ENCODE results near the gene SERPINB7.
A peak's percentile ranks its signal among the peaks of the same experiment; 100 is the strongest.
"Not testable (repeated sequence)": the region's sequence is repeated elsewhere in the genome, so short reads cannot be mapped to it uniquely, and the experiment has no call there.

SERPINB7 gene

GRCh38 chr18:63775166-63775730, at the start of gene SERPINB7:
Gene SERPINB7, plus strand, starts transcription at chr18:63775418. Its CDS starts 6,955 bp downstream, at chr18:63782373.
- DNase-seq = no peak

- no peak for DNase-seq
These were observed 49.3 kb upstream of the SERPINB7 start for GRCh38 chr18:63725682-63726480.

GRCh38 chr18:63730773-63731172, 44.4 kb upstream of the SERPINB7 start:
- no peak for DNase-seq

- no peak for DNase-seq
These were observed 44.0 kb upstream of the SERPINB7 start for GRCh38 chr18:63731215-63731614.

GRCh38 chr18:63736876-63737275, 38.3 kb upstream of the SERPINB7 start:
- no peak for DNase-seq

- peak; percentile 2 for DNase-seq
These were observed 33.4 kb upstream of the SERPINB7 start for GRCh38 chr18:63741769-63742168.

GRCh38 chr18:63747006-63747405, 28.2 kb upstream of the SERPINB7 start:
- DNase-seq = no peak

GRCh38 chr18:63749489-63749888, 25.7 kb upstream of the SERPINB7 start:
- DNase-seq = no peak

GRCh38 chr18:63752636-63753035, 22.6 kb upstream of the SERPINB7 start:
- DNase-seq = no peak

GRCh38 chr18:63753676-63754075, 21.5 kb upstream of the SERPINB7 start:
- no peak for DNase-seq

- DNase-seq = no peak
These were observed 17.7 kb upstream of the SERPINB7 start for GRCh38 chr18:63757541-63757940.

GRCh38 chr18:63758615-63759240, 16.5 kb upstream of the SERPINB7 start:
- no peak for DNase-seq

- not testable (repeated sequence) for DNase-seq
These were observed 15.4 kb upstream of the SERPINB7 start for GRCh38 chr18:63759786-63760185.

GRCh38 chr18:63762518-63762917, 12.7 kb upstream of the SERPINB7 start:
- no peak for DNase-seq

GRCh38 chr18:63763831-63764600, 11.2 kb upstream of the SERPINB7 start:
- DNase-seq = no peak

- no peak for DNase-seq
These were observed 9.4 kb upstream of the SERPINB7 start for GRCh38 chr18:63765837-63766236.

- DNase-seq = no peak
These were observed 1.7 kb upstream of the SERPINB7 start for GRCh38 chr18:63773551-63773950.

GRCh38 chr18:63774511-63774910, 707 bp upstream of the SERPINB7 start:
- DNase-seq = no peak

- DNase-seq = no peak
These were observed 4.2 kb downstream of the SERPINB7 start for GRCh38 chr18:63779386-63779785.

- peak; percentile 11 for DNase-seq
These were observed 8.2 kb downstream of the SERPINB7 start for GRCh38 chr18:63783394-63783793.

- no peak for DNase-seq
These were observed 9.7 kb downstream of the SERPINB7 start for GRCh38 chr18:63784787-63785452.

- DNase-seq = no peak
These were observed 12.5 kb downstream of the SERPINB7 start for GRCh38 chr18:63787673-63788072.

Data from hematopoietic multipotent progenitor cell treated with erythropoietin and hydrocortisone succinate and interleukin-3 and kit ligand, for 6 days (in vitro differentiated cells).